HG03097 (cell line): ENCODE results near the gene ALS2CL.

Experiments used
- ATAC-seq: cut with Tn5 transposase; IDR thresholded peaks from one replicate; pipeline ENCODE4 v1.9.1; 2021; ENCODE audit not compliant: unreplicated experiment, low FRiP score

ALS2CL gene

DNA sequence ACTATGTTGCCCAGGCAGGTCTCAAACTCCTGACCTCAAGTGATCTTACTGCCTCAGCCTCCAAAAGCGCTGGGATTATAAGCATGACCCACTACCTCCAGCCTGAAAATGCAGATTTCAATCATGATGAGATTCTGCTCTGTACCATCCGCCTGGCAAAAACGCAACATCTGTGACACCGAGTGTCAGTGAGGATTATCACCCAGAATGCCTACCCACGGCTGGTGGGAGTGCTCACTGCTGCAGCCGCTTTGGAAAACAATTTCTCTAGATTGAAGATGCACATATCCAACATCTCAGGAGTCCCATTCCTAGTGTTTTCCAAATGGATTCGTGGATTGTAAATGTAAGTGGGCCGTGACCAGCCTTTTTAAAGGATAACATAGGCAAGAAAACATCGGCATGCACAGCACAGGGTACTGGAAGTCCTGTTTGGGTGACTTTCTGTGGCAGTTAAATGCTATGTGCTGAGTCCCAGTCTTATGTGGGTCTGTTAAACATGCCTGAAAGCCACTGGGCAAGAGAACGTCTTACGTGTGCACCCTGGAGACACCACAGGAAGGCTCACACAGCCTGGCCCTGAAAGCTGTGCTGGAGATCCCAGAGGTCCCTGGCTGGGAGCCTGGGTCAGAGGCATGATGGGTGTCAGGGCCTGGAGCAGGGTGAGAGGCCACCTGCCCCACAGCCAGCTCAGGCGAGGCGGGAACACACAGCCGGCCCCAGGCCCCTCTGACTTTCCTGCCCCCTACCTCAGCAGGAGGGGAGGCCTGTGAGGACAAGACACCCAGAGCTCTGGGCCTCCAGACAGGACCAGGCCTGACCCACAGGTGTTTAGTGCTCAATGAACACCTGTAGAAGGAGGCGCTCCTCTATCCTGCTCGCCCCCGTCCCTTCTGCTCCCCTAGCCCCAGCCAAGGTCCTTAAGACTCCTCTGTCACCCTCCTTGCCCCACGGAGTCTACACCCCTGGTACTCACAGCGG lies 23.3 kb upstream of the ALS2CL start:
- ATAC-seq: no peak

- ATAC-seq: no peak
Measured at GRCh38 chr3:46715507-46716175, 22.2 kb upstream of the ALS2CL start.

- ATAC-seq: no peak
Measured at GRCh38 chr3:46714728-46715506, 21.4 kb upstream of the ALS2CL start.

- no peak for ATAC-seq
Measured at GRCh38 chr3:46713898-46714552, 20.5 kb upstream of the ALS2CL start.

DNA sequence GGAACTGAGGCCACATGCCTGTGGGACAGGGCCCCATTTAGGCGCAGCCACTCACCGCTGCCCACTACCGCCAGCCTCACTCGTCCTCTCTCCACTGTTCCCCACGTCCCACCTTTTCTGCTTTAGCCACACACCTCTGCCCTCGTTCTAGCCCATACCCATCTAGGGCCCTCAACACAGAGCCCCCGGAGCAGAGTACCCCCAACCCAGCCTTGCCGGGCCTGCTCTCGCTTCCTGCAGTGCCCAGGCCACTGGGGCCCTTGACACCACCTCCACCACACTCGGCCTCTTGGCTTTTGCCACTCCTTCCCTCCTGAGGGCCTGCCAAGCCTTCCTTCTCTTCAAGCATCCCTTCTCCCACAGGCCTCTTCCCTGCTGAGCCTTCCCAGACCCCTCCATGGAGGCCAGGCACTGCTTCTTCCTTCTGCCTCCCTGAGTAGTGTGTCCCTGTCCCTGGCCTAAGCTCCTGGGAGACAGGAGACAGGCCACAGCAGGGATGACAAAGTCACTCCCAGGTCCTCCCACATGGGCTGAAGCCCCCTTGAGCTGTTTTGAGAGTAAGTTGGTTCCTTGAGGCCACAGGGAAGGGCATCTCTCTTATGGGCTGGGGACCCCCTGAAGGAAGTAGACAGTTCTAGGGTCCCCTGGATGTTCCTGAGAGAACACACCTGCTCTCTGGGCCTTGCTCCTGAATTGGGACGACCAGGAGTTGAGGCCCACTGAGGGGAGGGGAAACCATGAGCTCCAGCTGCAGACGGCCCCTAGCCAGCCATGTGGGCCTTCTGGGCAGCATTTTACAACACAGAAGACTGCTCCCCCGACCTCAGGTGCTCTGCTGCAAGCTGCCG lies 19.8 kb upstream of the ALS2CL start:
- ATAC-seq: no peak

DNA sequence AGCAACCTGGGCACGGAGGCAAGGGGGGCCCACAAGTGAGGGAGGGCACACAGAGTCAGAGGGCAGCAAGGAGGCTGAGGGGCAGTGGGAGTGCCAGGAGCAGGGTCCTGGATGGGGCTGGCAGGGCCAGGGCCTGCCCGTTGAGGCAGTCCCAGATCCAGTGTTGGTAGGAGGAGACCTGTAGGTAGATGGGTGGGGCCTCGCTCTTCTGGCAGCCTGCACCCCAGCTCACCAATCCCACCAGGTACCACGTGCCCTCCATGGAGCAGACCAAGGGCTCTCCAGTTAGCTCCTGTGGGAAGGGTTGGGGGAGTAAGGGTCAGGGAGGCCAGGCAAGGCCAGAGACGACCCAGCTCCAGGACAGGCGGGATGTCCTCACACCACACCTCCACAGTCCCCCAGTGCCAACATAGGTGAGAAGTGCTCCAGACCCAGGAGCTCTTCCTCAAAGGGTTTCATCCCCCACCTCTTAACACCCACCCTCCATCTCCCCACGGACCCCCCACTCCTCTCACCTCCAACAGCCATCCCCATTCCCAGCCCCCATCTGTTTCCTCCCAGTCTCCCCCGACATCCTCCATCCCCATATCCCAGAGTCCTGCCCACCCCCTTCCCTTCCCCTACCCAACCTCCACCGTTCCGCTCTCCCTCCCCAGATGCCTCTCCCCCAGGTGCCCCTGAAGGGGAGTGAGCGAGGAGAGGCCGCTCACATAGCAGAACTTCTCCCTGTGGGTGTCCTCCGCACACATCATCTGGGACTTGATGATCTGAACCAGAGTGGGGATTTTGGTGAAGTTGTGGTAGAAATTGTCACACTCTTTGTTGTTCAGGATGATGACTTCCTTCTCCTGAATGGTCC lies 18.9 kb upstream of the ALS2CL start:
- no peak for ATAC-seq

DNA sequence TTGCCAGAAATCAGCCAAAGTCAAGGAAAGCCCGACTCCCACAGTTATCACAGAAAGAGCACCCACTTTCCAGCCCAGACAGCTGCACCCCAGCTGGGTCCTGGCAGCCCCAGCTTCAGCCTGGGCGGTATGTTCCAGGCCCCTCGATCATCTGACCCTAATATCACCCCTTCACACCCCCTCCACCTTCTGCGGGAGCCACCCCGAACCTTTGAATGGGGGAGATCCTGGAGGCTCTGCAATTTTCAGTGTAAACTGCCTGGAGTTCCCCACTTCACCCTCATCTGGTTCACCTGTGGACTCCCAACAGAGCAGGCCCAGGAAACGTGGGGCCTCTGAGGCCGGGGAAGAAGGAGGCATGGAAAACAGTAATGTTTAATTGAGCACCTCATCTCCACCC lies 18.3 kb upstream of the ALS2CL start:
- no peak for ATAC-seq

DNA sequence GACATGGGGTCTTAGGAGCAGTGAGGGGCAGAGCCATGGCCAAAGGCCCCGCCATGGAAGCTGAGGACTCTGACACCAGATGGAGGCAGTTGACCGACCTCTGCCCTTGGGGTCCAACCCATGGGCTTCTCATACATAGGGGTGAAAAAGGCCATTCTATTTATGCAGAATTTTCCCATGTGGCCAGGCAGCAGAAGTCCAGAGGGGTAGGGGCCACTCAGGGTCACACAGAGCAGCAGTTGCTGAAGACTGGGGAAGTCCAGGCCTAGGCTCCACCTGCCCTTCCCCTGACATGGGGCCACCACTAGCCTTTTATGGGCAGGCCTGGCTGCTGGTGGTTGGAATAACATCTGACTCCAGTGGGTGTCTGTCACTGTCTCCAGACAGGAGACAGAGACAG lies 17.8 kb upstream of the ALS2CL start:
- no peak for ATAC-seq

DNA sequence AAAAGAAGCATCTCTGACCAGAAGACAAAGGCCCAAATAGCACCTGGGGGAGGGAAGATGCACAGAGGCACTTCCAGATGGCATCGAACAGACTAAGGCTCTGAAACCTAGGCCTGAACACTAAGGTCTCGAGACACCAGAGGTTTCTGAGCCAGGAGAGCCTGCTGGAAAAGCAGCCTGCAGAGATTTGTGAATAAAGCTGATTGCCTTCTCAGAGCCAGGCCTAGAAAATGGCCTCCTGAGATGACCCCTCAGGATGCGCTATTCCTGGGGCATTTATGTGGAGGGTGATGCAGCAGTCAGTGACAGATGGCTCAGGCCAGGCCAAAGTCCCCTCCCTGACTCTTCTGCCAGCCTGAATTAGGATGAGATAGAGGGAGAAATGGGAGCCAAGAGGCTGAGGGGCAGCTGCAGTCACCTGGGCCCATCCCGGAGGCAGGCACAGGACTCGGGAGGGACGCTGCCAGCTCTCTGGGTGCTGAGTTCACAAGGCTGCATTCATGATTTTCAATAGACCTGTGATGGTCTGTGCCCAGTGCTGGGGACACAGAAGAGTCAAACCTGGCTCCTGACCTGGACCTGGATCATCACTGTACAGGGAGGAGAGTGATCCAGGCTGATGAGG lies 17.3 kb upstream of the ALS2CL start:
- ATAC-seq: no peak

- no peak for ATAC-seq
Measured at GRCh38 chr3:46710229-46710628, 16.8 kb upstream of the ALS2CL start.

DNA sequence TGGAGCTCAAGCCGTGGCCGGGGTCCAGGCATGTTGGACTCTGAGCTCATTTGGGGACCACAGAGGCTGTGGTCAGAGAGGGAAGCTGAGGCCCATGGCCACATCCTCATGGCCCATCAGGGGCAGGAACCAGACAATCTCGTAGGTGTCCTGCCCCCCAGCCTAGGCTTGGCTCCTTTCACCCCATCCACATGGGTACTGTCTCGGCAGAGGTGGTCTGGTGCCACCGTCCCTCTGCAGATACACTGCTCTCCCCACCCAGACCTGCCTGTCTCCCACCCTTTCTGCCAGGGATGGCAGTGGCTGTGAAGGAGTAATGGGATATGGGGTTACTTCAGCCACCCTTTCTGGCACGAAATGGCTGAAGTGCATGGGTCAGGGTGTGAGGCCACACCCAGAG lies 16.2 kb upstream of the ALS2CL start:
- ATAC-seq: no peak

GRCh38 chr3:46709157-46709654 lies 15.7 kb upstream of the ALS2CL start:
- no peak for ATAC-seq

GRCh38 chr3:46708401-46709156 lies 15.1 kb upstream of the ALS2CL start:
- ATAC-seq: no peak

GRCh38 chr3:46707601-46708011 lies 14.1 kb upstream of the ALS2CL start:
- ATAC-seq: no peak

- no peak for ATAC-seq
Measured at GRCh38 chr3:46706771-46707582, 13.5 kb upstream of the ALS2CL start.

- ATAC-seq: no peak
Measured at GRCh38 chr3:46705751-46706552, 12.5 kb upstream of the ALS2CL start.
